ENCODE measurements around the gene ARHGAP26. TPM values are rescaled to one million over a fixed set of nuclear protein-coding genes. Genes with fewer than 3 reads are reported as not detected.

ARHGAP26 gene
- total and polyA plus RNA-seq, 2 experiments from 2014 or later, result 9.5 to 16.8 TPM

- TF ChIP-seq, protein P1, sequence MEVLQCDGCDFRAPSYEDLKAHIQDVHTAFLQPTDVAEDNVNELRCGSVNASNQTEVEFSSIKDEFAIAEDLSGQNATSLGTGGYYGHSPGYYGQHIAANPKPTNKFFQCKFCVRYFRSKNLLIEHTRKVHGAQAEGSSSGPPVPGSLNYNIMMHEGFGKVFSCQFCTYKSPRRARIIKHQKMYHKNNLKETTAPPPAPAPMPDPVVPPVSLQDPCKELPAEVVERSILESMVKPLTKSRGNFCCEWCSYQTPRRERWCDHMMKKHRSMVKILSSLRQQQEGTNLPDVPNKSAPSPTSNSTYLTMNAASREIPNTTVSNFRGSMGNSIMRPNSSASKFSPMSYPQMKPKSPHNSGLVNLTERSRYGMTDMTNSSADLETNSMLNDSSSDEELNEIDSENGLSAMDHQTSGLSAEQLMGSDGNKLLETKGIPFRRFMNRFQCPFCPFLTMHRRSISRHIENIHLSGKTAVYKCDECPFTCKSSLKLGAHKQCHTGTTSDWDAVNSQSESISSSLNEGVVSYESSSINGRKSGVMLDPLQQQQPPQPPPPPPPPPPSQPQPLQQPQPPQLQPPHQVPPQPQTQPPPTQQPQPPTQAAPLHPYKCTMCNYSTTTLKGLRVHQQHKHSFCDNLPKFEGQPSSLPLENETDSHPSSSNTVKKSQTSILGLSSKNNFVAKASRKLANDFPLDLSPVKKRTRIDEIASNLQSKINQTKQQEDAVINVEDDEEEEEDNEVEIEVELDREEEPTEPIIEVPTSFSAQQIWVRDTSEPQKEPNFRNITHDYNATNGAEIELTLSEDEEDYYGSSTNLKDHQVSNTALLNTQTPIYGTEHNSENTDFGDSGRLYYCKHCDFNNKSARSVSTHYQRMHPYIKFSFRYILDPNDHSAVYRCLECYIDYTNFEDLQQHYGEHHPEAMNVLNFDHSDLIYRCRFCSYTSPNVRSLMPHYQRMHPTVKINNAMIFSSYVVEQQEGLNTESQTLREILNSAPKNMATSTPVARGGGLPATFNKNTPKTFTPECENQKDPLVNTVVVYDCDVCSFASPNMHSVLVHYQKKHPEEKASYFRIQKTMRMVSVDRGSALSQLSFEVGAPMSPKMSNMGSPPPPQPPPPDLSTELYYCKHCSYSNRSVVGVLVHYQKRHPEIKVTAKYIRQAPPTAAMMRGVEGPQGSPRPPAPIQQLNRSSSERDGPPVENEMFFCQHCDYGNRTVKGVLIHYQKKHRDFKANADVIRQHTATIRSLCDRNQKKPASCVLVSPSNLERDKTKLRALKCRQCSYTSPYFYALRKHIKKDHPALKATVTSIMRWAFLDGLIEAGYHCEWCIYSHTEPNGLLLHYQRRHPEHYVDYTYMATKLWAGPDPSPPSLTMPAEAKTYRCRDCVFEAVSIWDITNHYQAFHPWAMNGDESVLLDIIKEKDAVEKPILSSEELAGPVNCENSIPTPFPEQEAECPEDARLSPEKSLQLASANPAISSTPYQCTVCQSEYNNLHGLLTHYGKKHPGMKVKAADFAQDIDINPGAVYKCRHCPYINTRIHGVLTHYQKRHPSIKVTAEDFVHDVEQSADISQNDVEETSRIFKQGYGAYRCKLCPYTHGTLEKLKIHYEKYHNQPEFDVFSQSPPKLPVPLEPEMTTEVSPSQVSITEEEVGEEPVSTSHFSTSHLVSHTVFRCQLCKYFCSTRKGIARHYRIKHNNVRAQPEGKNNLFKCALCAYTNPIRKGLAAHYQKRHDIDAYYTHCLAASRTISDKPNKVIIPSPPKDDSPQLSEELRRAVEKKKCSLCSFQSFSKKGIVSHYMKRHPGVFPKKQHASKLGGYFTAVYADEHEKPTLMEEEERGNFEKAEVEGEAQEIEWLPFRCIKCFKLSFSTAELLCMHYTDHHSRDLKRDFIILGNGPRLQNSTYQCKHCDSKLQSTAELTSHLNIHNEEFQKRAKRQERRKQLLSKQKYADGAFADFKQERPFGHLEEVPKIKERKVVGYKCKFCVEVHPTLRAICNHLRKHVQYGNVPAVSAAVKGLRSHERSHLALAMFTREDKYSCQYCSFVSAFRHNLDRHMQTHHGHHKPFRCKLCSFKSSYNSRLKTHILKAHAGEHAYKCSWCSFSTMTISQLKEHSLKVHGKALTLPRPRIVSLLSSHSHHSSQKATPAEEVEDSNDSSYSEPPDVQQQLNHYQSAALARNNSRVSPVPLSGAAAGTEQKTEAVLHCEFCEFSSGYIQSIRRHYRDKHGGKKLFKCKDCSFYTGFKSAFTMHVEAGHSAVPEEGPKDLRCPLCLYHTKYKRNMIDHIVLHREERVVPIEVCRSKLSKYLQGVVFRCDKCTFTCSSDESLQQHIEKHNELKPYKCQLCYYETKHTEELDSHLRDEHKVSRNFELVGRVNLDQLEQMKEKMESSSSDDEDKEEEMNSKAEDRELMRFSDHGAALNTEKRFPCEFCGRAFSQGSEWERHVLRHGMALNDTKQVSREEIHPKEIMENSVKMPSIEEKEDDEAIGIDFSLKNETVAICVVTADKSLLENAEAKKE (CRISPR knock-in tag; IDR thresholded peaks at IDR 0.05), result no peak
- TF ChIP-seq POLR2AphosphoS5 (IDR thresholded peaks at IDR 0.05; ENCODE audit: low read depth) (no peak), NANOG (IDR thresholded peaks at IDR 0.05; ENCODE audit: borderline replicate concordance) (no peak)
Observed at GRCh38 chr5:143164557-143164956, 394.4 kb downstream of the ARHGAP26 start (continued).

DNA sequence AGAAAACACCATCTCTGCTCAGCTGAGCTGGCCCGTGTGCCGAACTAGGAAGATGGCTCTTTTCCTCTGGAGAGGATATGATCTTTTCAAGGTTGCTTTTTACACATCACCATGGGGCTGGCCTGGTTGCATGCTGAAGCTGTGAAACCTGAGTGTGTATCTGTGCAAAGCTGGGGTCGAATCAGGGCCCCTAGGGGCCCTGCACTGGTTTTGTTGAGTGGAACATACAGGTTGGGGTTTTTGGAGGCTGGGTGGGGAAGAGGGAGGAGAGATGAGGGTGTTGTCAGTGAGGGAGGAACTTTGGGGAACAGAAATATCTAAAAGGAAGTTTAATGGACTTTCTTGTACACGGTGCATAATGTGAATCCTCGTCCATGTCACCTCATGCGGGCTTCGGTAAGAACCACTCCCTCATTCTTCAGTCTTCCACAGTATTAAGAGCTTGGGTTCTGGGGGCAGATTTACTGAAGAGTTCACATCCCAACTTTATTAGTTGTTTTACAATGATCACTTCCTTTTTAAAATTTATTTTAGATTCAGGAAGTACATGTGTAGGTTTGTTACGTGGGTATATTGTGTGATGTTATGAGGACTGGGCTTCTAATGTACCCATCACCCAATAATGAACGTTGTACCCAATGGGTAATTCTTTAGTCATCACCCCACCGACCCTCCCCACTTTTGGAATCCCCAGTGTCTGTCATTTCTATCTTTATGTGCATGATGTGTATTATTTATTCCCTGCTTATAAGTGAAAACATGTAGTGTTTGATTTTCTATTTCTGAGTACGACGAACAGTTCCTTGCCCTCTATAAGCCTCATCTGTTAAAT lies 395.1 kb downstream of the ARHGAP26 start:
- H3K79me2 ChIP-seq (replicated peaks; ENCODE audit: insufficient read depth), result no peaks in the 10 kb centered on the region
- no peak overlapping the region for H3K4me3 ChIP-seq
- peaks cover 3% of the 10 kb centered on the region; the same call in 1 of the 2 replicates for H3K9me2 ChIP-seq (ENCODE audit: insufficient read depth)
- H3K36me3 ChIP-seq (ENCODE audit: insufficient read depth), result no peaks in the 10 kb centered on the region
- no peaks in the 10 kb centered on the region for H3K9me3 Mint-ChIP-seq
- H3K27me3 Mint-ChIP-seq (ENCODE audit: insufficient read depth, low read depth, poor library complexity), result peaks cover 2% of the 10 kb centered on the region
- H3K36me3 Mint-ChIP-seq (ENCODE audit: low read depth), result no peaks in the 10 kb centered on the region
- H3K4me3 Mint-ChIP-seq, result no peak overlapping the region
- H3K4me1 Mint-ChIP-seq, result peaks cover 11% of the 10 kb centered on the region; the same call in 2 of the 3 replicates
- H3F3A ChIP-seq (replicated peaks; ENCODE audit: low read depth), result no peaks in the 10 kb centered on the region
- no peak for ATAC-seq
- H3K27ac ChIP-seq (ENCODE audit: low read depth), result no peak overlapping the region
- no peak for DNase-seq (ENCODE audit: low spot score)
- no peak overlapping the region for H2AFZ ChIP-seq
- H3K27me3 ChIP-seq (ENCODE audit: insufficient read depth), result no peaks in the 10 kb centered on the region
- H3K4me1 ChIP-seq (ENCODE audit: insufficient read depth), result peaks cover 7% of the 10 kb centered on the region; the same call in 1 of the 2 replicates
- H3K4me2 ChIP-seq, result no peak overlapping the region
- H3K27ac Mint-ChIP-seq, result no peak overlapping the region; the same call in 1 of the 2 replicates
- no peaks in the 10 kb centered on the region for H4K20me1 ChIP-seq (replicated peaks; ENCODE audit: insufficient read depth)
- TF ChIP-seq CREB1 (CRISPR knock-in tag; IDR thresholded peaks at IDR 0.05; ENCODE audit: low read depth) (no peak), EZH2phosphoT487 (IDR thresholded peaks at IDR 0.05; ENCODE audit: unreplicated experiment) (no peak), EZH2 (IDR thresholded peaks at IDR 0.05; ENCODE audit: low read depth, unreplicated experiment) (no peak)
- TF ChIP-seq, protein P1 (CRISPR knock-in tag; IDR thresholded peaks at IDR 0.05), result no peak

All from GM23338 (cell line).